AML-193 (cell line): ENCODE data around the gene APPL2.
A peak's percentile ranks its signal among the peaks of the same experiment; 100 is the strongest.

Experiments used
- DNase-seq, 2 experiments: peaks; one replicate each; lab custom pipeline; 2025; lab: John Stamatoyannopoulos, UW

Gene APPL2

GRCh38 chr12:105235732-105236476 lies at the start of gene APPL2:
Gene APPL2 (minus strand): TSS chr12:105236174. CDS start chr12:105236012, 162 bp downstream.
- peak; percentile 66 to 70 for DNase-seq

- DNase-seq: no peak
Observed at GRCh38 chr12:105285378-105285777, 49.4 kb upstream of the APPL2 start.

GRCh38 chr12:105281694-105282049 lies 45.7 kb upstream of the APPL2 start:
- DNase-seq: no peak

- no peak for DNase-seq
Observed at GRCh38 chr12:105280966-105281693, 45.2 kb upstream of the APPL2 start.

- DNase-seq: peak; percentile 24 to 34
Observed at GRCh38 chr12:105279460-105280056, 43.6 kb upstream of the APPL2 start.

GRCh38 chr12:105278043-105278697 lies 42.2 kb upstream of the APPL2 start:
- no peak for DNase-seq

GRCh38 chr12:105275997-105276733 lies 40.2 kb upstream of the APPL2 start:
- peak; percentile 5 to 15 for DNase-seq

- no peak for DNase-seq
Observed at GRCh38 chr12:105274571-105274970, 38.6 kb upstream of the APPL2 start.

GRCh38 chr12:105273601-105274000 lies 37.6 kb upstream of the APPL2 start:
- DNase-seq: no peak

GRCh38 chr12:105272814-105273416 lies 36.9 kb upstream of the APPL2 start:
- DNase-seq: no peak

- DNase-seq: no peak
Observed at GRCh38 chr12:105272152-105272551, 36.2 kb upstream of the APPL2 start.

- DNase-seq: no peak
Observed at GRCh38 chr12:105271364-105271763, 35.4 kb upstream of the APPL2 start.

- no peak for DNase-seq
Observed at GRCh38 chr12:105270671-105271255, 34.8 kb upstream of the APPL2 start.

- no peak for DNase-seq
Observed at GRCh38 chr12:105267711-105268110, 31.7 kb upstream of the APPL2 start.

- DNase-seq: no peak
Observed at GRCh38 chr12:105264771-105265170, 28.8 kb upstream of the APPL2 start.

- no peak for DNase-seq
Observed at GRCh38 chr12:105262461-105263184, 26.6 kb upstream of the APPL2 start.

GRCh38 chr12:105261010-105261409 lies 25.0 kb upstream of the APPL2 start:
- no peak for DNase-seq

GRCh38 chr12:105259226-105259625 lies 23.3 kb upstream of the APPL2 start:
- DNase-seq: no peak

- no peak for DNase-seq
Observed at GRCh38 chr12:105257321-105257728, 21.4 kb upstream of the APPL2 start.

GRCh38 chr12:105256921-105257320 lies 20.9 kb upstream of the APPL2 start:
- no peak for DNase-seq
